CD4-positive, alpha-beta T cell treated with Interleukin-4 for 1 hour (primary cell): Measurements from ENCODE around the gene RMDN2.
A peak's percentile ranks its signal among the peaks of the same experiment; 100 is the strongest.

Experiments used
- DNase-seq, 2 donors: peaks; one replicate each; pipeline ENCODE4 v3.0.0-alpha.2; 2020 to 2022

The RMDN2 gene

GRCh38 chr2:37925063-37925897 lies at the start of gene RMDN2:
RMDN2 (plus strand) TSS chr2:37925287; CDS start chr2:37929278, 3,991 bp downstream.
- peak; percentile 80 to 85 for DNase-seq

- no peak for DNase-seq
These were observed 49.6 kb upstream of the RMDN2 start for GRCh38 chr2:37875403-37875906.

GRCh38 chr2:37876227-37876626 lies 48.9 kb upstream of the RMDN2 start:
- DNase-seq, result no peak

- DNase-seq, result peak; percentile 20 to 71
These were observed 47.4 kb upstream of the RMDN2 start for GRCh38 chr2:37877457-37878315.

GRCh38 chr2:37878536-37878935 lies 46.6 kb upstream of the RMDN2 start:
- no peak for DNase-seq

GRCh38 chr2:37880551-37880950 lies 44.5 kb upstream of the RMDN2 start:
- no peak for DNase-seq

- DNase-seq, result no peak
These were observed 43.7 kb upstream of the RMDN2 start for GRCh38 chr2:37881397-37881796.

GRCh38 chr2:37882036-37882435 lies 43.1 kb upstream of the RMDN2 start:
- DNase-seq, result no peak

- DNase-seq, result no peak
These were observed 41.6 kb upstream of the RMDN2 start for GRCh38 chr2:37883518-37883917.

- DNase-seq, result no peak
These were observed 39.6 kb upstream of the RMDN2 start for GRCh38 chr2:37885329-37885993.

- DNase-seq, result no peak
These were observed 38.3 kb upstream of the RMDN2 start for GRCh38 chr2:37886745-37887144.

- DNase-seq, result no peak
These were observed 37.8 kb upstream of the RMDN2 start for GRCh38 chr2:37887286-37887685.

- peak; percentile 59 to 67 for DNase-seq
These were observed 34.1 kb upstream of the RMDN2 start for GRCh38 chr2:37890893-37891495.

- no peak for DNase-seq
These were observed 33.1 kb upstream of the RMDN2 start for GRCh38 chr2:37891846-37892435.

GRCh38 chr2:37892436-37893114 lies 32.5 kb upstream of the RMDN2 start:
- peak; percentile 39 to 49 for DNase-seq

GRCh38 chr2:37893327-37893726 lies 31.8 kb upstream of the RMDN2 start:
- no peak for DNase-seq

- no peak for DNase-seq
These were observed 31.0 kb upstream of the RMDN2 start for GRCh38 chr2:37894047-37894446.

- DNase-seq, result no peak
These were observed 30.5 kb upstream of the RMDN2 start for GRCh38 chr2:37894601-37895000.

- DNase-seq, result no peak
These were observed 29.9 kb upstream of the RMDN2 start for GRCh38 chr2:37895140-37895539.

GRCh38 chr2:37896319-37896718 lies 28.8 kb upstream of the RMDN2 start:
- DNase-seq, result no peak

- DNase-seq, result no peak
These were observed 27.6 kb upstream of the RMDN2 start for GRCh38 chr2:37897511-37897910.

GRCh38 chr2:37898448-37898847 lies 26.6 kb upstream of the RMDN2 start:
- DNase-seq, result no peak
